ENCODE measurements around the gene CACTIN. TPM values are rescaled to one million over a fixed set of nuclear protein-coding genes. Genes with fewer than 3 reads are reported as not detected.

Gene CACTIN
- polyA plus RNA-seq, 1 donor (not counting 4 experiments of a cell fraction or from before 2014, with no cell fraction given) = 10.8 TPM

DNA sequence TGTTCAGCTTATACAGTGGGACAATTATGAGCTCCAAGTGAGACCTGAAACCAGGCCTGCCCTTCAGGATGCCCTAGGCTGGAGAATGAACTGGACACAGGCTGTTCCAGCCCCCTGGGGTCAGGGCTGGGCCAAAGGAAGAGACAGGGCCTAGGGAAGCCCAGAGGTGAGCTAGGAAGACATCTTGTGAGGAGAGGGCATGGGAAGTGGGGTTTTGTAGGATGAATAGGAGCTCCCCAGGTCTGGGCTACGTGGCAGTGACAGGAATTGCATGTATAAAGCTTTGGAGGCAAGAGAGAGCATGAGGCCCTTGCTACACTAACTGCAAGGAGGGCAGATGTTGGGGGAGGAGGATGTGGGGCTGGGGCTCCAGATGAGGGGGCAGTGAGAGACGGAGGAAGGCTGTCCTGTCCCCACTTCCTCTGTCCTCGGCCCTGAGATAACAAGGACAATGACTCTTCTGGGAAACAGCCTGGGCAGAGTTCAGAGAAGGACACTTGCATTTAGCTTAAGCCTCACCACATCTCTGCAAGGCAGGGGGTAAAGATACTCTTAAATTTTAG lies 18.4 kb downstream of the CACTIN start:
- dilution Hi-C loops (cut with MboI; ENCODE audit: extremely low pct_ligation_motif_present, low sequenced_read_pairs) = no loop called here
- no peaks in the 10 kb centered on the region for H3K4me1 ChIP-seq (ENCODE audit: control insufficient read depth, extremely low read depth, insufficient read depth, low read length)
- no peak overlapping the region for H3K27ac ChIP-seq (ENCODE audit: control insufficient read depth, insufficient read depth, low read length)
- H3K9me1 ChIP-seq (ENCODE audit: control insufficient read depth, extremely low read depth, insufficient read depth, low read length) = no peaks in the 10 kb centered on the region
- H3K27me3 ChIP-seq (ENCODE audit: control insufficient read depth, extremely low read depth, insufficient read depth, low read length) = peaks cover 16% of the 10 kb centered on the region
- H3K36me3 ChIP-seq (ENCODE audit: control insufficient read depth in 2 of 2, extremely low read depth in 1 of 2, insufficient read depth in 2 of 2, low read length in 2 of 2) = peaks cover 4 to 6% of the 10 kb centered on the region in 2 experiments
- no peak for DNase-seq (ENCODE audit: low read depth, low spot score)
- TF ChIP-seq CTCF (optimal IDR thresholded peaks at IDR 0.05 in 1 of 3, IDR thresholded peaks at IDR 0.05 in 1 of 3, conservative IDR thresholded peaks at IDR 0.05 in 1 of 3; ENCODE audit: extremely low read depth in 1 of 3, insufficient read depth in 2 of 3, low read length in 3 of 3) = no peak
- no peak for TF ChIP-seq EZH2 (IDR thresholded peaks at IDR 0.05; ENCODE audit: low read length)
- no peak overlapping the region for H2AFZ ChIP-seq (ENCODE audit: control insufficient read depth, low read length)
- FAIRE-seq = no peak
- no peaks in the 10 kb centered on the region for H3K9me3 ChIP-seq (ENCODE audit: control insufficient read depth, low read depth, low read length)
- no peak overlapping the region for H3K4me3 ChIP-seq (ENCODE audit: control insufficient read depth in 2 of 3, extremely low read depth in 1 of 3, insufficient read depth in 2 of 3, low read depth in 1 of 3, low read length in 3 of 3)
- no peaks in the 10 kb centered on the region for H3K79me2 ChIP-seq (ENCODE audit: control insufficient read depth, insufficient read depth, low read length)
- H3K9ac ChIP-seq (ENCODE audit: control insufficient read depth, extremely low read depth, insufficient read depth, low read length) = no peak overlapping the region
- no peak overlapping the region for H3K4me2 ChIP-seq (ENCODE audit: control insufficient read depth, extremely low read depth, insufficient read depth, low read depth, low read length)
- no peaks in the 10 kb centered on the region for H4K20me1 ChIP-seq (ENCODE audit: control insufficient read depth, extremely low read depth, insufficient read depth, low read length)

GRCh38 chr19:3607303-3608078 lies 19.1 kb downstream of the CACTIN start:
- dilution Hi-C loops (cut with MboI; ENCODE audit: extremely low pct_ligation_motif_present, low sequenced_read_pairs) = no loop called here
- no peaks in the 10 kb centered on the region for H3K9me3 ChIP-seq (ENCODE audit: control insufficient read depth, low read depth, low read length)
- no peak for FAIRE-seq

More at GRCh38 chr19:3607303-3608078, 19.1 kb downstream of the CACTIN start:
- H2AFZ ChIP-seq (ENCODE audit: control insufficient read depth, low read length) = no peak overlapping the region
- peaks cover 4 to 6% of the 10 kb centered on the region in 2 experiments for H3K36me3 ChIP-seq (ENCODE audit: control insufficient read depth in 2 of 2, extremely low read depth in 1 of 2, insufficient read depth in 2 of 2, low read length in 2 of 2)
- no peak overlapping the region for H3K4me3 ChIP-seq (ENCODE audit: control insufficient read depth in 2 of 3, extremely low read depth in 1 of 3, insufficient read depth in 2 of 3, low read depth in 1 of 3, low read length in 3 of 3)
- no peak overlapping the region for H3K27ac ChIP-seq (ENCODE audit: control insufficient read depth, insufficient read depth, low read length)
- H3K79me2 ChIP-seq (ENCODE audit: control insufficient read depth, insufficient read depth, low read length) = no peaks in the 10 kb centered on the region
- no peaks in the 10 kb centered on the region for H3K9me1 ChIP-seq (ENCODE audit: control insufficient read depth, extremely low read depth, insufficient read depth, low read length)
- no peak overlapping the region for H3K9ac ChIP-seq (ENCODE audit: control insufficient read depth, extremely low read depth, insufficient read depth, low read length)
- peak overlapping the region; percentile 32 for H3K4me2 ChIP-seq (ENCODE audit: control insufficient read depth, extremely low read depth, insufficient read depth, low read depth, low read length)
- no peak for DNase-seq (ENCODE audit: low read depth, low spot score)
- TF ChIP-seq CTCF (optimal IDR thresholded peaks at IDR 0.05 in 1 of 3, IDR thresholded peaks at IDR 0.05 in 1 of 3, conservative IDR thresholded peaks at IDR 0.05 in 1 of 3; ENCODE audit: extremely low read depth in 1 of 3, insufficient read depth in 2 of 3, low read length in 3 of 3) (no peak), EZH2 (IDR thresholded peaks at IDR 0.05; ENCODE audit: low read length) (no peak)
- no peaks in the 10 kb centered on the region for H3K4me1 ChIP-seq (ENCODE audit: control insufficient read depth, extremely low read depth, insufficient read depth, low read length)
- peaks cover 16% of the 10 kb centered on the region for H3K27me3 ChIP-seq (ENCODE audit: control insufficient read depth, extremely low read depth, insufficient read depth, low read length)
- H4K20me1 ChIP-seq (ENCODE audit: control insufficient read depth, extremely low read depth, insufficient read depth, low read length) = no peaks in the 10 kb centered on the region
